Islet of Langerhans (tissue), 1 donor: ENCODE data around the gene MARK1.

Experiments used
- FAIRE-seq: peaks from one replicate; lab custom pipeline; 2011; peaks lifted over from hg19 to GRCh38; lab: Jason Lieb, UNC

Gene MARK1

GRCh38 chr1:220691053-220691684 lies 163.2 kb downstream of the MARK1 start:
- no peak for FAIRE-seq

- FAIRE-seq = no peak
Observed at GRCh38 chr1:220692436-220693228, 164.7 kb downstream of the MARK1 start.

- FAIRE-seq = no peak
Observed at GRCh38 chr1:220694866-220695382, 167.0 kb downstream of the MARK1 start.

- FAIRE-seq = no peak
Observed at GRCh38 chr1:220695426-220695825, 167.5 kb downstream of the MARK1 start.

- no peak for FAIRE-seq
Observed at GRCh38 chr1:220696226-220696862, 168.4 kb downstream of the MARK1 start.

- FAIRE-seq = no peak
Observed at GRCh38 chr1:220696863-220697231, 168.9 kb downstream of the MARK1 start.

- no peak for FAIRE-seq
Observed at GRCh38 chr1:220697326-220697725, 169.4 kb downstream of the MARK1 start.

GRCh38 chr1:220698607-220699016 lies 170.7 kb downstream of the MARK1 start:
- FAIRE-seq = no peak

- no peak for FAIRE-seq
Observed at GRCh38 chr1:220699044-220699443, 171.1 kb downstream of the MARK1 start.

GRCh38 chr1:220700556-220701179 lies 172.7 kb downstream of the MARK1 start:
- FAIRE-seq = no peak

- FAIRE-seq = no peak
Observed at GRCh38 chr1:220701974-220702373, 174.0 kb downstream of the MARK1 start.

- no peak for FAIRE-seq
Observed at GRCh38 chr1:220702733-220703270, 174.9 kb downstream of the MARK1 start.

GRCh38 chr1:220703305-220703704 lies 175.4 kb downstream of the MARK1 start:
- no peak for FAIRE-seq

GRCh38 chr1:220705782-220706181 lies 177.8 kb downstream of the MARK1 start:
- no peak for FAIRE-seq

- no peak for FAIRE-seq
Observed at GRCh38 chr1:220706480-220706879, 178.5 kb downstream of the MARK1 start.

- FAIRE-seq = no peak
Observed at GRCh38 chr1:220707160-220707559, 179.2 kb downstream of the MARK1 start.

GRCh38 chr1:220708244-220708643 lies 180.3 kb downstream of the MARK1 start:
- no peak for FAIRE-seq

- FAIRE-seq = no peak
Observed at GRCh38 chr1:220708936-220709801, 181.2 kb downstream of the MARK1 start.

- FAIRE-seq = no peak
Observed at GRCh38 chr1:220710333-220710732, 182.4 kb downstream of the MARK1 start.

GRCh38 chr1:220711056-220711809 lies 183.3 kb downstream of the MARK1 start:
- no peak for FAIRE-seq
